K562 (cell line): ENCODE data around the gene ALB. TPM values are rescaled to one million over a fixed set of nuclear protein-coding genes. Genes with fewer than 3 reads are reported as not detected.

Experiments used
- ATAC-seq: fragments of 200-7000 bp; cut with Tn5 transposase; 3 replicates; pipeline ENCODE4 v1.9.1; 2020; ENCODE audit warnings: moderate library complexity
- BruUV-seq: library from RNA; stranded (reverse); fragments of 400-500 nt; replicated peaks from 2 replicates; lab custom pipeline; 2021; lab: Mats Ljungman, UMichigan
- CTCF ChIA-PET: fragments of 300-600 bp; formaldehyde crosslinking; extraction: SDS; loops from one replicate; lab custom pipeline; 2021; ENCODE audit warnings: low intra/inter-chr PET ratio; lab: Yijun Ruan, JAX
- POLR2A ChIA-PET: fragments of 300-600, 350-650 bp; sonication (Branson Sonifier 250); formaldehyde crosslinking; extraction: SDS; loops from one replicate; lab custom pipeline; 2021; ENCODE audit warnings: antibody characterized with exemption, inconsistent platforms; lab: Yijun Ruan, JAX
- DNase-seq, 4 experiments: peaks; one replicate each; pipeline versions ENCODE4 v3.0.0 to v3.0.0-alpha.2; 2011 to 2018; ENCODE audit warnings: low spot score in 3 of 4, mixed read lengths in 3 of 4; ENCODE audit errors: extremely low read depth in 1 of 4
- FAIRE-seq: peaks from 2 replicates; lab custom pipeline; 2011; peaks lifted over from hg19 to GRCh38; lab: Jason Lieb, UNC
- H2AFZ ChIP-seq: 2 replicates; pipeline ENCODE4 v1.6.0; 2011; ENCODE audit warnings: low read depth, low read length, control low read depth, inconsistent platforms
- H3K27ac ChIP-seq: fragments of 200-600 bp; 3 replicates; pipeline ENCODE4 v1.8.0; 2011; ENCODE audit warnings: low read depth, mild to moderate bottlenecking, control low read depth, inconsistent platforms, low read length, moderate library complexity, mixed read lengths; ENCODE audit errors: extremely low read depth
- H3K27me3 ChIP-seq, 2 experiments: fragments of 300-600 bp in 1 of 2; 2 replicates in 1 of 2; 3 replicates in 1 of 2; pipeline versions ENCODE4 v1.6.0 to v1.8.0; 2011; ENCODE audit warnings: inconsistent platforms in 2 of 2, low read length in 2 of 2, mild to moderate bottlenecking in 1 of 2, mixed read lengths in 1 of 2, moderate library complexity in 1 of 2; ENCODE audit not compliant: control insufficient read depth in 2 of 2, insufficient read depth in 2 of 2
- H3K36me3 ChIP-seq: fragments of 300-600 bp; 3 replicates; pipeline ENCODE4 v1.8.0; 2011; ENCODE audit warnings: mild to moderate bottlenecking, low read length, inconsistent platforms; ENCODE audit not compliant: control insufficient read depth, insufficient read depth
- H3K4me1 ChIP-seq, 2 experiments: fragments of 200-600 bp in 1 of 2; replicated peaks in 1 of 2; 2 replicates in 1 of 2; 3 replicates in 1 of 2; pipeline versions ENCODE4 v1.5.1 to v1.8.0; 2011; ENCODE audit warnings: inconsistent platforms in 2 of 2, low read length in 2 of 2, mild to moderate bottlenecking in 1 of 2, mixed read lengths in 1 of 2, moderate library complexity in 1 of 2; ENCODE audit not compliant: control insufficient read depth in 2 of 2, insufficient read depth in 2 of 2
- H3K4me2 ChIP-seq: 2 replicates; pipeline ENCODE4 v1.6.1; 2011; ENCODE audit warnings: low read length, control low read depth, inconsistent platforms, mixed read lengths; ENCODE audit not compliant: insufficient read depth
- H3K4me3 ChIP-seq: fragments of 200-600 bp; sonication (generic), shearing (Covaris generic); 2 replicates; pipeline ENCODE4 v1.5.1; 2016; ENCODE audit warnings: control low read depth, inconsistent platforms
- H3K79me2 ChIP-seq: fragments of 200-600 bp; 3 replicates; pipeline ENCODE4 v1.8.0; 2011; ENCODE audit warnings: low read length, inconsistent platforms; ENCODE audit not compliant: control insufficient read depth, insufficient read depth
- H3K9ac ChIP-seq, 2 experiments: 2 replicates each; pipeline versions ENCODE4 v1.6.0 to v1.6.1; 2011; ENCODE audit warnings: low read depth in 2 of 2, low read length in 2 of 2, control low read depth in 1 of 2, inconsistent platforms in 1 of 2, mild to moderate bottlenecking in 1 of 2, mixed read lengths in 1 of 2; ENCODE audit not compliant: insufficient read depth in 1 of 2
- H3K9me1 ChIP-seq: one replicate; pipeline ENCODE4 v1.6.0; 2011; ENCODE audit warnings: inconsistent platforms, mild to moderate bottlenecking, low read length, moderate library complexity; ENCODE audit not compliant: control insufficient read depth, insufficient read depth
- H3K9me3 ChIP-seq: replicated peaks from 2 replicates; pipeline ENCODE4 v1.5.1; 2011; ENCODE audit warnings: low read depth, low read length, inconsistent platforms; ENCODE audit not compliant: control insufficient read depth, insufficient read depth
- H4K20me1 ChIP-seq: replicated peaks from 2 replicates; pipeline ENCODE4 v1.6.1; 2011; ENCODE audit warnings: low read length, inconsistent platforms, mixed read lengths; ENCODE audit not compliant: control insufficient read depth, insufficient read depth
- CCNT2 ChIP-seq: IDR thresholded peaks from 2 replicates; pipeline ENCODE4 v1.6.1; 2011; ENCODE audit warnings: borderline replicate concordance, low read depth, mild to moderate bottlenecking, moderate library complexity, mixed read lengths, low read length; ENCODE audit not compliant: insufficient read length; ENCODE audit errors: extremely low read depth
- CEBPG ChIP-seq, 3 experiments: fragments of 200-800 bp in 1 of 3; sonication (Bioruptor generic) in 1 of 3; sonication (generic) in 1 of 3; formaldehyde crosslinking in 1 of 3; IDR thresholded peaks in 2 of 3; conservative IDR thresholded peaks in 1 of 3; 2 replicates each; pipeline versions ENCODE4 v1.6.1 to v1.8.0; 2016 to 2022; ENCODE audit warnings: missing compliant biosample characterization in 2 of 3, missing genetic modification characterization in 2 of 3, mild to moderate bottlenecking in 1 of 3, missing genetic modification reagents in 1 of 3
- FUS ChIP-seq: fragments of 200-400 bp; formaldehyde crosslinking; optimal IDR thresholded peaks from 2 replicates; pipeline ENCODE3; 2017; ENCODE audit warnings: low read depth, low read length
- HIVEP1 ChIP-seq: fragments of 250-450 bp; sonication (Bioruptor Pico); IDR thresholded peaks from 2 replicates; pipeline ENCODE4 v1.4.0; 2020; ENCODE audit warnings: mild to moderate bottlenecking
- NFIX ChIP-seq: fragments of 250-450 bp; sonication (Bioruptor Pico); IDR thresholded peaks from 2 replicates; pipeline ENCODE4 v1.4.0; 2020; ENCODE audit warnings: low read depth, mild to moderate bottlenecking, moderate library complexity
- POLR2AphosphoS5 ChIP-seq: IDR thresholded peaks from 2 replicates; pipeline ENCODE4 v1.6.1; 2011; ENCODE audit warnings: mild to moderate bottlenecking, low read depth, low read length, moderate library complexity; ENCODE audit not compliant: control insufficient read depth, insufficient read depth
- TAF15 ChIP-seq: fragments of 200-400 bp; formaldehyde crosslinking; IDR thresholded peaks from 2 replicates; pipeline ENCODE4 v1.6.1; 2017; ENCODE audit warnings: mild to moderate bottlenecking, low read depth, low read length, moderate library complexity
- TCF7L2 ChIP-seq: fragments of 150-350 bp; IDR thresholded peaks from 2 replicates; pipeline ENCODE4 v1.6.1; 2016; ENCODE audit warnings: low read depth, mild to moderate bottlenecking, low read length, moderate library complexity
- TCFL5 ChIP-seq: fragments of 250-450 bp; sonication (Bioruptor Pico); conservative IDR thresholded peaks from 2 replicates; pipeline ENCODE4 v1.6.1; 2021; ENCODE audit warnings: mild to moderate bottlenecking, moderate library complexity, matching md5 sums
- TRIM24 ChIP-seq, 2 experiments: fragments of 450-650 bp; IDR thresholded peaks; 2 replicates each; pipeline ENCODE4 v1.6.1; 2016
- ZNF239 ChIP-seq: fragments of 250-450 bp; sonication (Bioruptor Pico); IDR thresholded peaks from 2 replicates; pipeline ENCODE4 v1.4.0; 2020; ENCODE audit warnings: mild to moderate bottlenecking
- ZNF263 ChIP-seq: sonication (generic); formaldehyde crosslinking; IDR thresholded peaks from 2 replicates; pipeline ENCODE4 v1.8.0; 2022; ENCODE audit warnings: mild to moderate bottlenecking, missing genetic modification reagents, borderline replicate concordance
- ZNF551 ChIP-seq: fragments of 250-450 bp; sonication (Bioruptor Pico); IDR thresholded peaks from 2 replicates; pipeline ENCODE4 v1.5.0; 2021; ENCODE audit warnings: mild to moderate bottlenecking, moderate library complexity
- ZNF668 ChIP-seq: fragments of 250-450 bp; sonication (Bioruptor Pico); IDR thresholded peaks from 2 replicates; pipeline ENCODE4 v1.8.0; 2022; ENCODE audit warnings: mild to moderate bottlenecking, inconsistent platforms
- WGBS: fragments of 100-300 bp; shearing (Covaris generic); methylation state at CpG from one replicate; pipeline ENCODE4 v1.1.6; 2016; ENCODE audit warnings: low coverage, mixed read lengths; ENCODE audit not compliant: insufficient coverage; ENCODE audit errors: missing lambda C conversion rate; 5-methylcytosine and 5-hydroxymethylcytosine counted together
- in situ Hi-C: fragments of 300-500 bp; cut with MboI; formaldehyde crosslinking; loops from 4 replicates; pipeline ENCODE4 v1.15.0; 2018; ENCODE audit warnings: inconsistent platforms, mixed read lengths
- intact Hi-C: fragments of 100-400 bp; cut with micrococcal nuclease; formaldehyde crosslinking; loops from 2 replicates; pipeline ENCODE4 v1.14.2; 2022
- polyA plus RNA-seq, 8 experiments: library from polyadenylated mRNA; depleted of rRNA in 4 of 8; stranded (reverse) in 5 of 8; unstranded in 3 of 8; fragments of >200 nt; fragmentation: Nextera tagmentation in 2 of 8; fragmentation: Illumina TruSeq in 1 of 8; extraction: Ambion mirVana in 2 of 8; extraction: Trizol in 1 of 8; gene quantifications; 2 replicates each; pipeline versions ENCODE4 v1.2.1 to v1.2.3, GENCODE V29; 2011 to 2014; ENCODE audit warnings: inconsistent platforms in 1 of 8, missing spikeins in 1 of 8
- total RNA-seq, 7 experiments: library from RNA; depleted of rRNA in 6 of 7; stranded (reverse); fragments of >200 nt in 6 of 7; fragmentation: Illumina TruSeq in 2 of 7; extraction: Trizol in 2 of 7; gene quantifications; 2 replicates each; pipeline versions ENCODE4 v1.2.1 to v1.2.3, GENCODE V29; 2011 to 2021; ENCODE audit warnings: low replicate concordance in 1 of 7
- TF ChIP-seq, protein P1 (sequence below): sonication (generic); formaldehyde crosslinking; IDR thresholded peaks from 2 replicates; pipeline ENCODE4 v1.8.1; 2023; ENCODE audit warnings: mild to moderate bottlenecking, missing genetic modification reagents

ALB gene
- total and polyA plus RNA-seq, 9 of the 15 experiments (the other 6 are each of a cell fraction or from before 2014, with no cell fraction given): 0.04 to 18.5 (median 0.20) TPM; not detected in 2

DNA sequence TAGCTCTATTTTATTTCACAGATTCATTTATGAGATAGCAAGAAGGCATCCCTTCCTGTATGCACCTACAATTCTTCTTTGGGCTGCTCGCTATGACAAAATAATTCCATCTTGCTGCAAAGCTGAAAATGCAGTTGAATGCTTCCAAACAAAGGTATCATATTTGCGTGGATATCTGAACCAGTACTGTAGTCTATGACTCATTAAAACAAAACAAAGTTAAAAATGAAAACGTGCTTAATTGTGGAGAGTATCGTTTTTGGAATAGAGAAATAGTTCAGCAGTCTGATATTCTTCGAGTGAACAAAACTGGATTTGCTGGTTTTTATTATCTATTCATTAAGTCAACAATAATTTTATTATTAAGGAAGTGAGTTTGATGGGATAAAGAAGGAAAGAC is 38.2 kb downstream of the ALB start:
- H3K36me3 ChIP-seq: no peaks in the 10 kb centered on the region
- ATAC-seq (no peak), DNase-seq (no peak), FAIRE-seq (no peak)
- 21% methylated on average over 5 of the region's 5 CpGs for WGBS
- no peak overlapping the region for H3K4me3 ChIP-seq
- no peaks in the 10 kb centered on the region for H3K9me3 ChIP-seq
- in situ Hi-C loops (no loop called here), intact Hi-C loops (loop anchor here (10.0 kb wide), 2 partner anchors 127 to 213 kb away; no protein-coding TSS in a partner anchor)
- no peaks in the 10 kb centered on the region for H4K20me1 ChIP-seq
- no peaks in the 10 kb centered on the region for H3K4me1 ChIP-seq
- no TSS peak for BruUV-seq
- no peaks in the 10 kb centered on the region for H3K27me3 ChIP-seq
- H3K9ac ChIP-seq: no peak overlapping the region
- H3K27ac ChIP-seq: no peak overlapping the region
- POLR2A ChIA-PET: no interaction called here
- no peak overlapping the region for H3K4me2 ChIP-seq
- no peaks in the 10 kb centered on the region for H3K79me2 ChIP-seq
- H2AFZ ChIP-seq: peak overlapping the region; percentile 64; the same call in 1 of the 2 replicates
- CTCF ChIA-PET: no interaction called here
- H3K9me1 ChIP-seq: no peaks in the 10 kb centered on the region
- TF ChIP-seq, protein P1, sequence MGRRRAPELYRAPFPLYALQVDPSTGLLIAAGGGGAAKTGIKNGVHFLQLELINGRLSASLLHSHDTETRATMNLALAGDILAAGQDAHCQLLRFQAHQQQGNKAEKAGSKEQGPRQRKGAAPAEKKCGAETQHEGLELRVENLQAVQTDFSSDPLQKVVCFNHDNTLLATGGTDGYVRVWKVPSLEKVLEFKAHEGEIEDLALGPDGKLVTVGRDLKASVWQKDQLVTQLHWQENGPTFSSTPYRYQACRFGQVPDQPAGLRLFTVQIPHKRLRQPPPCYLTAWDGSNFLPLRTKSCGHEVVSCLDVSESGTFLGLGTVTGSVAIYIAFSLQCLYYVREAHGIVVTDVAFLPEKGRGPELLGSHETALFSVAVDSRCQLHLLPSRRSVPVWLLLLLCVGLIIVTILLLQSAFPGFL: no peak
- TF ChIP-seq, all 486 proteins: peak for 0

DNA sequence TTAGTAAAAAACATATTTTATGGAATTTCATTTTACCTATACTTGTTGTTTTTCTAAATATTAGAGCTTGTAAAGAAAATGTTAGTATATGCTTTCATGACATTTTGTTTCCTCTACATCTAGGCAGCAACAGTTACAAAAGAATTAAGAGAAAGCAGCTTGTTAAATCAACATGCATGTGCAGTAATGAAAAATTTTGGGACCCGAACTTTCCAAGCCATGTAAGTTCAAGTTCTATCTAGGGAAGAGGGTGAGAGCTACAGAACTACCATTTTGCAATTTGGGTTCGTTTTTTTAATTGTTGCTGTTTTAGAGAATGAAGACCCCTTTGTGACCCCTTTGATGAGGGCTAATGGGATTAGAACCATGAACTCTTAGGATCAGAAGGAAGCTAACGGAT is 39.1 kb downstream of the ALB start:
- no peak for DNase-seq
- Histone ChIP-seq H3K4me1 (no peaks in the 10 kb centered on the region), H3K4me3 (no peak overlapping the region), H3K9me3 (no peaks in the 10 kb centered on the region), H3K9me1 (no peaks in the 10 kb centered on the region), H3K27me3 (no peaks in the 10 kb centered on the region), H3K79me2 (no peaks in the 10 kb centered on the region), H3K27ac (no peak overlapping the region), H3K4me2 (no peak overlapping the region), H3K36me3 (no peaks in the 10 kb centered on the region), H4K20me1 (no peaks in the 10 kb centered on the region), H3K9ac (no peak overlapping the region), H2AFZ (0 out of 2 replicates have a peak overlapping the region, but pooled peaks have one; percentile 64)
- FAIRE-seq: no peak
- ChIA-PET CTCF (no interaction called here), POLR2A (interaction anchor here (0.7 kb wide), 1 partner anchor 1258 kb away, joined by 3 read pairs; no protein-coding TSS in a partner anchor)
- no TSS peak for BruUV-seq
- in situ Hi-C loops (no loop called here), intact Hi-C loops (loop anchor here (10.0 kb wide), 2 partner anchors 128 to 212 kb away; no protein-coding TSS in a partner anchor)
- 20% methylated on average over 3 of the region's 3 CpGs for WGBS
- ATAC-seq: no peak
- TF ChIP-seq ZNF239 (no peak), NFIX (CRISPR knock-in tag) (no peak), POLR2AphosphoS5 (no peak), ZNF263 (CRISPR knock-in tag) (no peak), CEBPG (CRISPR knock-in tag; IDR thresholded peaks at IDR 0.05) (no peak), CEBPG (tag; conservative IDR thresholded peaks at IDR 0.05 in 1 of 2, IDR thresholded peaks at IDR 0.05 in 1 of 2) (no peak), TCFL5 (no peak), HIVEP1 (no peak), TRIM24 (IDR thresholded peaks at IDR 0.05) (no peak), CCNT2 (no peak), ZNF551 (no peak), TAF15 (no peak), TCF7L2 (no peak), ZNF668 (CRISPR knock-in tag) (no peak), FUS (no peak)
